Measurements from ENCODE around the gene PXDN.

- TF ChIP-seq CTCF (conservative IDR thresholded peaks at IDR 0.05; ENCODE audit: low read depth, low read length) (no peak), EZH2phosphoT487 (IDR thresholded peaks at IDR 0.05; ENCODE audit: borderline replicate concordance, low read length) (no peak), EZH2 (IDR thresholded peaks at IDR 0.05; ENCODE audit: low read length, unreplicated experiment) (no peak)
Measured at GRCh38 chr2:1676913-1677820, 67.1 kb downstream of the PXDN start.

All from PC-3 (cell line).